PC-3 (cell line): ENCODE results near the gene ECEL1. TPM values are rescaled to one million over a fixed set of nuclear protein-coding genes. Genes with fewer than 3 reads are reported as not detected.

ENCODE experiments used
- ATAC-seq: fragments of 200-7000 bp; cut with Tn5 transposase; 2 replicates; pipeline ENCODE4 v1.9.1; 2020; ENCODE audit warnings: mild to moderate bottlenecking, moderate library complexity
- BruUV-seq: library from RNA; stranded (reverse); fragments of 400-500 nt; replicated peaks from 2 replicates; lab custom pipeline; 2021; lab: Mats Ljungman, UMichigan
- CTCF ChIA-PET: fragments of 300-600 bp; sonication (Branson Sonifier 250); formaldehyde crosslinking; loops from one replicate; lab custom pipeline; 2022; ENCODE audit warnings: antibody characterized with exemption; lab: Charles Lee
- POLR2A ChIA-PET: fragments of 300-600 bp; sonication (Branson Sonifier 250); formaldehyde crosslinking; loops from one replicate; lab custom pipeline; 2022; ENCODE audit warnings: antibody characterized with exemption; ENCODE audit not compliant: unreplicated experiment; lab: Charles Lee
- DNase-seq: peaks from one replicate; pipeline ENCODE4 v3.0.0-alpha.2; 2015
- H2AFZ ChIP-seq: fragments of 300-600 bp; sonication (generic); 2 replicates; pipeline ENCODE4 v1.6.0; 2016; ENCODE audit warnings: antibody characterized with exemption, low read length
- H3F3A ChIP-seq: fragments of 300-600 bp; sonication (generic); one replicate; pipeline ENCODE4 v1.6.0; 2017; ENCODE audit warnings: antibody characterized with exemption, low read length, control low read depth, mild to moderate bottlenecking; ENCODE audit not compliant: unreplicated experiment
- H3K27ac ChIP-seq: fragments of 300-600 bp; sonication (generic); 2 replicates; pipeline ENCODE4 v1.5.1; 2016; ENCODE audit warnings: mild to moderate bottlenecking, low read length
- H3K27me3 ChIP-seq: fragments of 300-600 bp; sonication (generic); 2 replicates; pipeline ENCODE4 v1.6.1; 2016; ENCODE audit warnings: low read length, mixed read lengths
- H3K36me3 ChIP-seq: fragments of 300-600 bp; sonication (generic); 2 replicates; pipeline ENCODE4 v1.6.1; 2016; ENCODE audit warnings: low read depth, mixed run types, low read length, mixed read lengths
- H3K4me1 ChIP-seq: fragments of 300-600 bp; sonication (generic); 2 replicates; pipeline ENCODE4 v1.5.1; 2016; ENCODE audit warnings: low read length; ENCODE audit not compliant: insufficient read depth
- H3K4me2 ChIP-seq: fragments of 300-600 bp; sonication (generic); 2 replicates; pipeline ENCODE4 v1.6.0; 2016; ENCODE audit warnings: low read length
- H3K4me3 ChIP-seq: fragments of 300-600 bp; sonication (generic); 2 replicates; pipeline ENCODE4 v1.5.1; 2016; ENCODE audit warnings: mild to moderate bottlenecking, low read length, mixed read lengths
- H3K79me2 ChIP-seq: fragments of 300-600 bp; sonication (generic); 2 replicates; pipeline ENCODE4 v1.6.1; 2017; ENCODE audit warnings: low read length, mixed read lengths
- H3K9ac ChIP-seq: fragments of 300-600 bp; sonication (generic); 2 replicates; pipeline ENCODE4 v1.6.0; 2016; ENCODE audit warnings: mild to moderate bottlenecking, low read length
- H3K9me2 ChIP-seq: fragments of 300-600 bp; sonication (generic); replicated peaks from 2 replicates; pipeline ENCODE4 v1.6.1; 2016; ENCODE audit warnings: mixed run types, low read length, mixed read lengths
- H3K9me3 ChIP-seq: fragments of 300-600 bp; sonication (generic); 2 replicates; pipeline ENCODE4 v1.6.1; 2016; ENCODE audit warnings: low read length, mixed read lengths
- H4K20me1 ChIP-seq: fragments of 300-600 bp; sonication (generic); 2 replicates; pipeline ENCODE4 v1.6.1; 2016; ENCODE audit warnings: low read length, mixed read lengths
- EZH2 ChIP-seq: fragments of 300-600 bp; sonication (generic); IDR thresholded peaks from one replicate; pipeline ENCODE4 v1.6.1; 2017; ENCODE audit warnings: antibody characterized with exemption, mild to moderate bottlenecking, low read length; ENCODE audit not compliant: unreplicated experiment
- EZH2phosphoT487 ChIP-seq: fragments of 300-600 bp; sonication (generic); IDR thresholded peaks from 2 replicates; pipeline ENCODE4 v1.6.1; 2018; ENCODE audit warnings: mild to moderate bottlenecking, antibody characterized with exemption, low read length, borderline replicate concordance
- intact Hi-C: fragments of 100-400 bp; cut with micrococcal nuclease; formaldehyde crosslinking; loops from 2 replicates; pipeline ENCODE4 v1.9.0; 2023
- total RNA-seq: library from RNA; depleted of rRNA; stranded (reverse); fragments of >200 nt; gene quantifications from 2 replicates; pipeline ENCODE4 v1.2.3, GENCODE V29; 2014
- TF ChIP-seq, protein P1 (sequence below): fragments of 300-600 bp; sonication (generic); conservative IDR thresholded peaks from 2 replicates; pipeline ENCODE4 v1.5.1; 2017; ENCODE audit warnings: antibody characterized with exemption, low read depth, mild to moderate bottlenecking, low read length

The ECEL1 gene
- total RNA-seq, 1 experiment from 2014 or later: not detected

DNA sequence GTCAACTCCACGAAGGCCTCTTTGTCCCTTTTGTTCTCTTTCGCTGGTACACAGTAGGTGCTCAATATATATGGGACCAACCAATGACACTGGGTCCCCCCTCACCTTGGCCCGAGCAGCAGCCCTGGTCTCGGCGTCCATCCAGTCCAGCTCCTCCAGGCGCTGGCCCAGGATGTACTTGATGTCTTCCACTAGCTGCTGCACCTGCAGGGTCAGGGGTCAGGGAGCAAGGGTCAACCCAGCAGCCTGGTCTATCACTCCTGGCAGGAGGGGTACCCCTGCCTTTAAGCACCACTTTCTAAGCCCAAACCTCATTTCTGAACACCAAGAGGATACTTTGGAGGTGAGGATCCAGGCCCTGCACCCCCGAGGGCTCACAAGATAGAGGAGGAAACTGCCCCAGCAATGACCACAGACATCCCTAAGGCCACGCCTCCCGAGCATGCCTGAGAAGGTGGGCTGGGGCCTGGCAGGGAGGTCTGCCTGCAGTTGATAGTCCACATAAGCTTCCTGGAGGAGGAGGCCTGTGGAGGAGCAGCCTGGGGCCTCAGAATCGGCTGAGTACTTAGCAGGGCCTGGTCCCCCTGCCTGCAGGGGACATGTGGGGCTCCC, 4.2 kb downstream of the ECEL1 start:
- no peak overlapping the region for H3K9ac ChIP-seq
- no peaks in the 10 kb centered on the region for H3K4me1 ChIP-seq
- no peaks in the 10 kb centered on the region for H3K79me2 ChIP-seq
- H3K27me3 ChIP-seq: no peaks in the 10 kb centered on the region
- no peaks in the 10 kb centered on the region for H3K9me3 ChIP-seq
- no peaks in the 10 kb centered on the region for H3K36me3 ChIP-seq
- no peak overlapping the region for H3K4me2 ChIP-seq
- H2AFZ ChIP-seq: no peak overlapping the region
- ChIA-PET CTCF (no interaction called here), POLR2A (no interaction called here)
- DNase-seq (no peak), ATAC-seq (no peak)
- no peak overlapping the region for H3K27ac ChIP-seq
- no peaks in the 10 kb centered on the region for H3K9me2 ChIP-seq
- no TSS peak for BruUV-seq
- TF ChIP-seq, protein P1, sequence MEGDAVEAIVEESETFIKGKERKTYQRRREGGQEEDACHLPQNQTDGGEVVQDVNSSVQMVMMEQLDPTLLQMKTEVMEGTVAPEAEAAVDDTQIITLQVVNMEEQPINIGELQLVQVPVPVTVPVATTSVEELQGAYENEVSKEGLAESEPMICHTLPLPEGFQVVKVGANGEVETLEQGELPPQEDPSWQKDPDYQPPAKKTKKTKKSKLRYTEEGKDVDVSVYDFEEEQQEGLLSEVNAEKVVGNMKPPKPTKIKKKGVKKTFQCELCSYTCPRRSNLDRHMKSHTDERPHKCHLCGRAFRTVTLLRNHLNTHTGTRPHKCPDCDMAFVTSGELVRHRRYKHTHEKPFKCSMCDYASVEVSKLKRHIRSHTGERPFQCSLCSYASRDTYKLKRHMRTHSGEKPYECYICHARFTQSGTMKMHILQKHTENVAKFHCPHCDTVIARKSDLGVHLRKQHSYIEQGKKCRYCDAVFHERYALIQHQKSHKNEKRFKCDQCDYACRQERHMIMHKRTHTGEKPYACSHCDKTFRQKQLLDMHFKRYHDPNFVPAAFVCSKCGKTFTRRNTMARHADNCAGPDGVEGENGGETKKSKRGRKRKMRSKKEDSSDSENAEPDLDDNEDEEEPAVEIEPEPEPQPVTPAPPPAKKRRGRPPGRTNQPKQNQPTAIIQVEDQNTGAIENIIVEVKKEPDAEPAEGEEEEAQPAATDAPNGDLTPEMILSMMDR: no peak
- TF ChIP-seq EZH2phosphoT487 (no peak), EZH2 (no peak)
- no peaks in the 10 kb centered on the region for H4K20me1 ChIP-seq
- no peaks in the 10 kb centered on the region for H3F3A ChIP-seq
- no peak overlapping the region for H3K4me3 ChIP-seq
- intact Hi-C loops: no loop called here

DNA sequence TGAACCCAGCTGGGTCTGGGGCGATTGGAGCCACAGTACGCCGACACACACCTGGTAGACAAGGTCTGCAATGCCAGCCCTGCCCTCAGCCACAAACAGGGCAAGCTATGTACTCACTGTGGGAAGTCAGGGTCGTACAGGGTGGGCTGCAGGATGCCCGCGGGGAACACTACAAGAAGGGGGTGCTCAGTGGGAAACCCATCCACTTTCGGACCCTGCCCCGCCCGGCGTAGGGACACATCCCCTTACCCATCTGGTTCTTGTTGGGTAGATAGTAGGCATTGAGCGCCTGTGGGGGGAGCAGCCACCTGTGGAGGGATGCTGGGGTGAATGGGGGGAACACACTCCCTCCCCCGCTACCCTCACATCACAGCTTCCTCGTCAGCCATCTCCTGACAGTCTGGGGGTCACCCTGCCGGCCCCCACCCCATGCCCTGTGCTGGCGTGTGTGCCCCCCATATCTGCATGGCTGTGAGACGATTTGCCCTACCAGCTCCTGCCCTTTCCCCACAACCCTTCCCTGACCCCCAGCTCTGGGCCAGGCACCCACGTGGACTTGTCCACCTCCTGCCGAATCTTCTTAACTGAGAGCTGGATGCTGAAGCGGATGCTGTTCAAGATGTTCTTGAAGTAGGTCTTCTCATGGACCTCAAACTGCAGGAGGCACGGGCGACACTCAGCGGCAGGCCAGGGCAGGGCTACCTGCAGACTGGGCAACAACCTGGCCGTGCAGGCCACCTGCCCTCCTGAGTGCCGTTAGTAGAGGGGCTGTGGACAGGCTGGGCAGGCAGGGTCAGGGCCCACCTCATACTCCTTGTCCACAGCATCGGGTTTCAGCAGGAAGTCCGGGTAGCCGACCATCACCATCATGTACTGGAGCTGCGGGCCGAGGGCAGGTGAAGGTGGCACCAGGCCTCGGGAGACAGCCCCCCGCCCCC, 5.1 kb downstream of the ECEL1 start:
- CTCF ChIA-PET: no interaction called here
- no peak for DNase-seq
- no peak overlapping the region for H3K9ac ChIP-seq

More for the DNA sequence above, 5.1 kb downstream of the ECEL1 start:
- intact Hi-C loops: no loop called here
- H3K36me3 ChIP-seq: no peaks in the 10 kb centered on the region
- H3F3A ChIP-seq: no peaks in the 10 kb centered on the region
- H3K4me3 ChIP-seq: no peak overlapping the region
- H3K4me1 ChIP-seq: no peaks in the 10 kb centered on the region
- H3K4me2 ChIP-seq: no peak overlapping the region
- no peak overlapping the region for H2AFZ ChIP-seq
- TF ChIP-seq, protein P1: no peak
- TF ChIP-seq EZH2phosphoT487 (no peak), EZH2 (no peak)
- no peaks in the 10 kb centered on the region for H3K9me3 ChIP-seq
- H4K20me1 ChIP-seq: no peaks in the 10 kb centered on the region
- H3K79me2 ChIP-seq: no peaks in the 10 kb centered on the region
- H3K27ac ChIP-seq: no peak overlapping the region
- H3K9me2 ChIP-seq: no peaks in the 10 kb centered on the region
- BruUV-seq: no TSS peak
- H3K27me3 ChIP-seq: no peaks in the 10 kb centered on the region
- POLR2A ChIA-PET: no interaction called here
- ATAC-seq: no peak
